ENCODE data around the gene FBXO3.

FBXO3 gene

GRCh38 chr11:33772870-33773269, 1.4 kb downstream of the FBXO3 start:
- peaks cover 14% of the 10 kb centered on the region for H4K20me1 ChIP-seq (ENCODE audit: insufficient read depth, low read length, poor library complexity, severe bottlenecking)
- peaks cover 28% of the 10 kb centered on the region for H3K79me2 ChIP-seq (ENCODE audit: insufficient read depth, low read length)
- H3K4me2 ChIP-seq (ENCODE audit: low read depth, low read length, poor library complexity, severe bottlenecking), result peak overlapping the region; percentile 99
- no peaks in the 10 kb centered on the region for H3K9me2 ChIP-seq (replicated peaks; ENCODE audit: low read depth, low read length)
- H3K4me1 ChIP-seq (ENCODE audit: insufficient read depth, low read length, poor library complexity, severe bottlenecking), result peaks cover 47% of the 10 kb centered on the region
- no peak overlapping the region for H2AFZ ChIP-seq (ENCODE audit: low read length)
- peaks cover 10% of the 10 kb centered on the region for H3K36me3 ChIP-seq (ENCODE audit: insufficient read depth, low read length)
- H3K4me3 ChIP-seq (ENCODE audit: low read length, poor library complexity, severe bottlenecking), result peak overlapping the region; percentile 96
- no peak overlapping the region for H3K9ac ChIP-seq (ENCODE audit: low read depth, low read length, poor library complexity, severe bottlenecking)
- H3K27me3 ChIP-seq (ENCODE audit: insufficient read depth, low read length, poor library complexity, severe bottlenecking), result peaks cover 10% of the 10 kb centered on the region
- no peaks in the 10 kb centered on the region for H3F3A ChIP-seq (ENCODE audit: low read depth)
- TF ChIP-seq EZH2phosphoT487 (IDR thresholded peaks at IDR 0.05; ENCODE audit: borderline replicate concordance) (no peak), CTCF (conservative IDR thresholded peaks at IDR 0.05; ENCODE audit: low read length) (no peak)
- no peaks in the 10 kb centered on the region for H3K9me3 ChIP-seq (ENCODE audit: insufficient read depth, low read depth, low read length)

DNA sequence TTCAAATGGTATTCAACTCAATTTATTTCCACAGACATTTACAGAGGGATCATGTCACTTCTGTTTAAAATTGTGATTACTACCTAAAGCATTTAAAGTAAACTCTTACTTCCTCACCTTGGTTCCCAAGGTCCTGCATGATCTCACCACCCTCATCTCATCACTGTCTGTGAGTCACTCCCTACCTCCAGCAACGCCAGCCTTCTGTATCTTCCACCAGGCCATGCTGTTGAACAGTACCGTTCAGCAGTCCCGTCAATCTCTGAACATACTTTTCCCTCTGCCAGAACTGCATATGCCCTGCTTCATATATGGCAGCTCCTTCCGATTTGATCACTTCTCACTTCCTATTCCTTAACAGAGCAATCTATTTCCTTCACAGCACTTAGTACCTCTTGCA, 2.0 kb downstream of the FBXO3 start:
- Histone ChIP-seq H3K9ac (ENCODE audit: low read depth, low read length, poor library complexity, severe bottlenecking) (no peak overlapping the region), H3K79me2 (ENCODE audit: insufficient read depth, low read length) (peaks cover 28% of the 10 kb centered on the region), H2AFZ (ENCODE audit: low read length) (no peak overlapping the region), H3K4me2 (ENCODE audit: low read depth, low read length, poor library complexity, severe bottlenecking) (peak overlapping the region; percentile 99), H3K4me1 (ENCODE audit: insufficient read depth, low read length, poor library complexity, severe bottlenecking) (peaks cover 46% of the 10 kb centered on the region), H3K9me2 (replicated peaks; ENCODE audit: low read depth, low read length) (no peaks in the 10 kb centered on the region), H3K9me3 (ENCODE audit: insufficient read depth, low read depth, low read length) (no peaks in the 10 kb centered on the region), H3F3A (ENCODE audit: low read depth) (no peaks in the 10 kb centered on the region), H3K27me3 (ENCODE audit: insufficient read depth, low read length, poor library complexity, severe bottlenecking) (peaks cover 10% of the 10 kb centered on the region), H3K36me3 (ENCODE audit: insufficient read depth, low read length) (peaks cover 15% of the 10 kb centered on the region), H4K20me1 (ENCODE audit: insufficient read depth, low read length, poor library complexity, severe bottlenecking) (peaks cover 14% of the 10 kb centered on the region), H3K4me3 (ENCODE audit: low read length, poor library complexity, severe bottlenecking) (no peak overlapping the region)
- TF ChIP-seq EZH2phosphoT487 (IDR thresholded peaks at IDR 0.05; ENCODE audit: borderline replicate concordance) (no peak), CTCF (conservative IDR thresholded peaks at IDR 0.05; ENCODE audit: low read length) (no peak)

GRCh38 chr11:33770236-33770635, 4.1 kb downstream of the FBXO3 start:
- TF ChIP-seq EZH2phosphoT487 (IDR thresholded peaks at IDR 0.05; ENCODE audit: borderline replicate concordance) (no peak), CTCF (conservative IDR thresholded peaks at IDR 0.05; ENCODE audit: low read length) (no peak)
- peaks cover 4% of the 10 kb centered on the region for H3K27me3 ChIP-seq (ENCODE audit: insufficient read depth, low read length, poor library complexity, severe bottlenecking)
- H3F3A ChIP-seq (ENCODE audit: low read depth), result no peaks in the 10 kb centered on the region
- no peak overlapping the region for H3K4me3 ChIP-seq (ENCODE audit: low read length, poor library complexity, severe bottlenecking)
- peaks cover 14% of the 10 kb centered on the region for H4K20me1 ChIP-seq (ENCODE audit: insufficient read depth, low read length, poor library complexity, severe bottlenecking)
- H3K4me1 ChIP-seq (ENCODE audit: insufficient read depth, low read length, poor library complexity, severe bottlenecking), result peaks cover 43% of the 10 kb centered on the region
- H3K9me3 ChIP-seq (ENCODE audit: insufficient read depth, low read depth, low read length), result no peaks in the 10 kb centered on the region
- H2AFZ ChIP-seq (ENCODE audit: low read length), result no peak overlapping the region
- H3K79me2 ChIP-seq (ENCODE audit: insufficient read depth, low read length), result peaks cover 28% of the 10 kb centered on the region
- H3K9ac ChIP-seq (ENCODE audit: low read depth, low read length, poor library complexity, severe bottlenecking), result no peak overlapping the region
- H3K36me3 ChIP-seq (ENCODE audit: insufficient read depth, low read length), result peaks cover 25% of the 10 kb centered on the region
- H3K9me2 ChIP-seq (replicated peaks; ENCODE audit: low read depth, low read length), result no peaks in the 10 kb centered on the region
- H3K4me2 ChIP-seq (ENCODE audit: low read depth, low read length, poor library complexity, severe bottlenecking), result peak overlapping the region; percentile 99
